HG03520 (cell line): Measurements from ENCODE around the gene TENM4.
"Not testable (repeated sequence)": the region's sequence is repeated elsewhere in the genome, so short reads cannot be mapped to it uniquely, and the experiment has no call there.

Experiments used
- ATAC-seq: cut with Tn5 transposase; IDR thresholded peaks from one replicate; pipeline ENCODE4 v1.9.1; 2021; ENCODE audit warnings: mild to moderate bottlenecking, moderate library complexity; ENCODE audit not compliant: unreplicated experiment

The TENM4 gene

DNA sequence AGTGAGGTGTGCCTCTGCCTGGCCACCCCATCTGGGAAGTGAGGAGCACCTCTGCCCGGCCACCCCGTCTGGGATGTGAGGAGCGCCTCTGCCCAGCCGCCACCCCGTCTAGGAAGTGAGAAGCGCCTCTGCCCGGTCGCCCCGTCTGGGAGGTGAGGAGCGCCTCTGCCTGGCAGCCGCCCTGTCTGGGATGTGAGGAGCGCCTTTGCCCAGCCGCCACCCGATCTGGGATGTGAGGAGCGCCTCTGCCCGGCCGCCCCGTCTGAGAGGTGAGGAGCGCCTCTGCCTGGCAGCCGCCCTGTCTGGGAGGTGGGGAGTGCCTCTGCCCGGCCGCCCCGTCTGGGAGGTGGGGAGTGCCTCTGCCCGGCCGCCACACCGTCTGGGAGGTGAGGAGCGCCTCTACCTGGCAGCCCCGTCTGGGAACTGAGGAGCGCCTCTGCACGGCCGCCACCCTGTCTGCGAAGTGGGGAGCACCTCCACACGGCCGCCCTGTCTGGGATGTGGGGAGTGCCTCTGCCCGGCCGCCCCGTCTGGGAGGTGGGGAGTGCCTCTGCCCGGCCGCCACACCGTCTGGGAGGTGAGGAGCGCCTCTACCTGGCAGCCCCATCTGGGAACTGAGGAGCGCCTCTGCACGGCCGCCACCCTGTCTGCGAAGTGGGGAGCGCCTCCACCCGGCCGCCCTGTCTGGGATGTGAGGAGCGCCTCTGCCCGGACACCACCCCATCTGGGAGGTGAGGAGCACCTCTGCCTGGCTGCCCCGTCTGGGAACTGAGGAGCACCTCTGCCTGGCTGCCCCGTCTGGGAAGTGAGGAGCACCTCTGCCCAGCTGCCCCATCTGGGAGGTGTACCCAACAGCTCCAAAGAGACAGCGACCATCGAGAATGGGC is 561.5 kb downstream of the TENM4 start:
- not testable (repeated sequence) for ATAC-seq

DNA sequence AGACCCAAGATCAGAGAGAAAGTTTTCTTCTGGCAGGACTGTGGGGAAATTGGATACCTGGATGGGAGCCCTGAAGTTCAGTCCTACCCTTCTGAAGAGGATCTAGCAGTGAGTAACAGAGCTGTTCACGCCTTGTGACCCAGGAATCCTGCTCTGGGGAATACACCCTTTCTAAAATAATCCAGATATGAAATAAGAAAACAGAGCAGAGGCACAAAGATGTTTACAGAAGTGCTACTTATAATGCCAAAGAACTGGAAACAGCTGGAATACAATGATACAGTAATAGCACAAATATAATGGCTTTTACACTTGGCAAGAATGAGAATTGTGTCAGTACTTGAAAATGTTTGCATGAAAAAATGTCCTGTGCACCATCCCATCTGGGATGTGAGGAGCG is 562.2 kb downstream of the TENM4 start:
- no peak for ATAC-seq

DNA sequence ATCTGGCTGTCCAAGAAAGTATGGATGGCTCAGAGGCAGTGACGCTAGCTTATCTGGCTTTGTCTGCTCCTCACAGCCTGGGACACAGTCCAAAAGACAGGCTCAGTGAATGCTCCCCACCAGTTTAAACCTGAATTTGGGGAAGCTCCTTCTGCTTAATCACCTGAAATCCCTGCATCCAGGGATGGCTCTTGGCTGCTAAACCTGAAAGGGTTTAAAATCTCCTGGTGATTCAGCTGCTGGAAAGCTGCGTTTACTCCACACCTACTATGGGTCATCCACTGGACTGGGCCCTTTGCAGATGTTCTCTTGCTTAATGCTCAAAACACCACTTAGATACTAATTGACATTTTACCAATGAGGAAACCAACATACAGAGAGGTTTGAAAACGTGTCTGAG is 564.2 kb downstream of the TENM4 start:
- ATAC-seq: no peak

DNA sequence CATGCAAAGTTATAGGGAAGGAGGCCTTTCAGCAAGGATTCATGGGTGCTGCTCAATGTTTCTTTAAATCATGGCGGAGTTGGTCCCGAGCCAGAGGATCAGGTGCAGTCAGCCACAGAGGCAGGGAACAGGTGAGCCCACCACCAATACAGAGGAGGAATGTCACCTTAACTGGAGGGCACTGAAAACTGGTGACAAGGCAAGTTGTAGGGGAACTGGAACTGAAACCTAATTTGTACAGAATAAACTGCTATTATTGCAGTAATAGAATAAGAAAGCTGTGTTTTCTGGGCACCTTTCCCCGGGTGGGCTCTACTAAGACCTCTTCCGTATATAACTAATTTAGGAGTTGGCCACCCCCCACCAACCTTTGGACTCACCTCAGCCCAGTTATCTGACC is 570.2 kb downstream of the TENM4 start:
- ATAC-seq: no peak

DNA sequence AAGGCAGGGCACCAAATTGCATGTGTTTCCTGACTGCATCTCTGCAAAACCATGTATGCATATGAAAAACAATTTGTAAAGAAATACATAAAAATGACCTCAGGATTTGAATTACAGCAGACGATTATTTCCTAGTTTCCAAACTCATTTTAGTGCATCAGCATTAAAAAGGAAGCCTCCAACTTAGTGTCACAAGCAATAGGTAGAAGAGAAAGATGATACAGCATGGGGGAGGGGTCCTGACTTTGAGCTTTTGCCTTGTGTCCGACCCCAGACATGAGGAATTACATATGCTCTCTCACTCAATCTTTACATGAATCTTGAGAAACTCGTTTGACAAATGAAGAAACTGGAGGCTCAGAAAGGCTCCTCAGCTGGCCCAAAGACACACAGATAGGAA is 571.5 kb downstream of the TENM4 start:
- ATAC-seq: no peak

DNA sequence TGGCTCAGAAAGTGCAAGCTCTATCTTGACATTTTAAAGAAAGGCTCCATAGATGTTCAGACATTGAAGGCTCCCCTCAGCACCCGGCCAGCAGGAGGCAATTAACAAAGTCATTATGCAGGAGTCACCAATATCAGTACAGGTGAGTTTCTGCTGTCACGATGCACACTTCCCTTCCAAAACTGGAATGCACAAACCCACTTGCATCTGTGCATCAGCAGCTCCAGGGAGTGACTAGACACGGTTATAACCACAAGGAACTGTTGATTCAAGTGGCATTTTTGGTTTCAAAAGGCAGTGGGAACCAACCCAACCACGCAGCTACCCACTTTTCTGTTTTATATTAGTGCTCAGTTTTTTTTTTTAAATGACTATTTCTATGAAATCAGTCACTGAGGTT is 572.3 kb downstream of the TENM4 start:
- ATAC-seq: no peak

DNA sequence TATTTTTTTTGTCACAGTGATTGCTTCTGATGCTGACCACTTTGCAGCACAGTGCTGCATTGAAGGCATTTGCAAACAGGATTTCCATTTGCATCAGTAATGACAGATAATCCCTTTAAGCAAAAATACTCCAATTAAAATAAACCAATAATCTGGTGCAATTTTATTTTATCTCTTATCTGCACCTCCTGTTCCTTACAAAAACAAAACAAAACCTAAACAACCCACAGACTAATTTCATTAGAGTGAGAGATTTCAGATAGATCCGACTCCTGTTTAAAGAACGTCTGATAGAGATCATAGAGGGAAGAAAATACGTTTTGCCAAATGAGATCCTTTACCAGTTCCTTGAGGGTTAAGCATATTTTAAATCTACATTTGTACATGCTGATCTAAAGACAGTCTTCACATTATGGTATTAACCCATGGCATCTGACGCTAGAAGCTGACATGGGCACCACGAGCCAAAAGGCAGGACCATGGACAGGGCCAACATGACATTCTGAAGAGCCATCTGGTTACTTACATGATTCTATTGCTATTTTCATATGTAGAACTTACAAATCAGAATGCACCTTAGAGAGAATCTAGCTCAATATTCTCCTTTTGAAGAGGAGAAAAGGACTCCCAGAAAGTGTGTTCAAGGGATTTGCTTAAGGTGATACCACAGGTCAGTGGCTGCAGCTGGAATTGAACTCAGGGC is 580.0 kb downstream of the TENM4 start:
- ATAC-seq: no peak

DNA sequence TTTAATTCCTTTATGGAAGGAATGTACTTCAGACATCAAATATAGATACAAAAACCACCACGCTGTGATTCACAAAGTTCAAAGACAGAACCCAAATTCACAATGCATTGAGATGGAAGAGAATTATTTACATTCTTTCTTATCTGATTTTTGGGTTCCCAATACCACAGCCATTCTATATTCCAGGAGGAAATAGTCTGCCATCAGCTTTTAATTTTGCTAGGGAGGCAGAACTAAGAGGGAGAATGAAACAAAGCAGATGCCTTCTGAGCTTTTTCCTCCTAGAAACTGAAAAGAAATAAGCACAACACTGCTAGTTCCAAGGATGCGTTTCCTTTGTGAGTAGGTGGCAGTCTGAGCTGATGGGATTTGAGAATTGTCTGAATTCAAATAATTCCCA is 583.1 kb downstream of the TENM4 start:
- ATAC-seq: no peak

DNA sequence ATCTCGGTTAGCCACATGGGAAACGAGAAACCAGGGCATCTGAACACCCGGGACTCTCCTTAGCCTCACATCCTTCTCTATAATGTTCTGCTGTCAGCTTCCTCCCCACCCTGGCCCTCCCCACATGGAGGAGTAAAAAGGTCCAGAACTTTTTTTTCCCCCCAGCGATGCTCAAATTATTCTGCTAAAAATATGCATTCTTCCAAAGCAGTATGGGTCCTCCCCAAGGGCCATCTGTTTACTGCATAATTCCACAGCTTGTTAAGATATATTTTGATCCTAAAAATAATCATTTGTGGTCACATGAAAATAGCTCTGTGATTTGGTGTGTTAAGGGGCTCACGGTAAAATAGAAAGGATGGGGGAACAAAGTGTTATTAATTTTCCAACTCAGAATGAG is 584.6 kb downstream of the TENM4 start:
- ATAC-seq: no peak

DNA sequence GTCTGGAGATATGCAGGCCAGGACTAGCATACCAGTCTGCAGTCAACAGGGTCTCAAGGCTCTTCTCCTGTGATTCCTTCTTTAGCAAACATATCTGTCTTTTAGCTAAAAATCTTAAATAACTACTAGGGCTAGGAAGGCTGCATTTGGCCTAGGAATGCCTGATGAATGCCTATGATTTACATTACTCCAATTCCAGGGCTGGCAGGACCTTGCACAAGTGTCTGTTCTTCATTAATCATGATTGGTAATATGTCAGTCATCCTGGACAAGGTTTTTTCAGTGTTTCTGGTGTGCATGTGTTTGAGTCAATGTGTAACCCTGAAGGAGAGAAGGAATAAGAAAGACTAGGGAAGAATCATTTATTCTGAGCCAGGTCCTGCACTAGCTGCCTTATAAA is 585.7 kb downstream of the TENM4 start:
- no peak for ATAC-seq

DNA sequence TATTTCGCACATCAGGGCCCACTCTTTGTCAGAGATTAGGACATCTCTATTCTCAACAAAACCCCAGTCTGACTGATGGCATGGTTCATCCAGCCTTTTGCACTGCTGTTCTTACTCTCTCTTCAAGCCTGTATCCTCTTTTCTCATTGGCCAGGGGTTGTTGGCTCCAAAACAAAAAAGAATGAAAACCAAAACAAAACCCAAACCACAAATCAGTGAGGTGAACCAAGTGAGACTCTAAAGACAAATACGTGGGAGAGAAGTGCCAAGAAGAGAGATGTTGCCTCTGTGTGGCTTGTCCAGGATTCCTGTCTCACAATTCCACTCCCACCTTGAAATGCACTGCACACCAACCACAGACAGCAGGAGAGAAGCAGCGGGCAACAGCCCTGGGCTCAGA is 587.3 kb downstream of the TENM4 start:
- no peak for ATAC-seq

DNA sequence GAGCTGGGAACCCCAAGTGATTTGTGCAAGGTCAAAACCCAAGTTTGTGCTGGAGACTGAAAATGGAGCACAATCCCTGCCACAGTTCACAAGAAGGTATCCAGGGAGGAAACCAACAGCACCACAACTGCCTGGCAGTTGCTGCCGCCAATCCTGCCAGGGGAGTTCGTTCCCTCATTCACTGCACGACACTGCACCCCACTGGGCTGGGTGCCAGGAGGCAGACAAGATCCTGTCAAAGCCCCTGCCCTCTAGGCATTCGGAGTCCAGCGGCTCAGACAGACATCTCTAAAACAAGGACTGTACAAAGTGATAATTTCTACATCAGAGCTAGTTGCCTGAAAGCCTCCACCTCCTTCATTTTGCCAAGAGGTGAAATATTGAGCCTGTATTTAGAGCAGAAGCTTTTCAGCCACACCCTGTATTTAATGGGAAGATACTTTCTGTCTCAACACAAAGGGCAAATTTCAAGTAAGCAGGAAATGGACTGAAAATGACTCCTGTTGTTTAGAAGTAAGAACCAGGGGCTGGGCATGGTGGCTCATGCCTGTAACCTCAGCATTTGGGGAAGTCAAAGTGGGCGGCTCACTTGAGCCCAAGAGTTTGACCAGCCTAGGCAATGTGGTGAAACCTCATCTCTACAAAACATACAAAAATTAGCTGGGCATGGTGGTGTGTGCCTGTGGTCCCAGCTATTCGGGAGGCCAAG is 588.8 kb downstream of the TENM4 start:
- no peak for ATAC-seq

DNA sequence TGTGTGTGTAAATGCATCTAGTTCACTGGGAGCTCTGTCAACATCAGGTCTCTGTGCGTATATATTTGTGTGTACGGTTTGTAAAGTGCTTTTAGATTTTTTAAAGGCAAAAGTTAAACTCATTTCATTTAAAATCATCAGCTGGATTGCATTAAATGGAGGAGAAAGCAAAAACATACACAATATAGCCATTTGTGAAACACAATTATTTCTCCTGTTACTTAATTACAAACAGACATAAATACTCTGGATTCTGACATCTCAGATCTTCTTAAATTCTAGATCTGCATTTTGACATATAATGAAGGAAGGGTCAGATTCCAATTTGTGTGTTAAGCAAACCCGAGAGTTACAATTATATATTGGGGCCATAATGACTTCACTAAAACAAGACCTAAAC is 590.8 kb downstream of the TENM4 start:
- ATAC-seq: no peak

DNA sequence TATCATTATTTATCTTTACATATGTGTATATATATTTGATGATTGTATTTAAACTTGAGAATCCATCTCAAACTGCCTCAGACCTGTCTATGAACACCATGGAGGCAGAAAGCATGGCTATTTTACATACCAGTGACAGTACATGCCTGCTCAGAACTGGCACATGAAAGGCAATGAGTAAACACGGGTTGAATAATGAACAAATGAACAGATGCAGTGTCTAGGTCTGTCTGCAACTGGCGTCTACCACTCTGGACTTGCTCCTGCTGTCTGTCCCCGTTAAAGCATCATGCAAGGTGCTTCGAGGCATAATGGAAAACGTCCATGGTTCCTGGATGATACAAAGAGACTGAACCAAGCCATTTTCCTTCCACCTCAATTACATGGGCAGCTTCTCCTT is 594.6 kb downstream of the TENM4 start:
- ATAC-seq: no peak

DNA sequence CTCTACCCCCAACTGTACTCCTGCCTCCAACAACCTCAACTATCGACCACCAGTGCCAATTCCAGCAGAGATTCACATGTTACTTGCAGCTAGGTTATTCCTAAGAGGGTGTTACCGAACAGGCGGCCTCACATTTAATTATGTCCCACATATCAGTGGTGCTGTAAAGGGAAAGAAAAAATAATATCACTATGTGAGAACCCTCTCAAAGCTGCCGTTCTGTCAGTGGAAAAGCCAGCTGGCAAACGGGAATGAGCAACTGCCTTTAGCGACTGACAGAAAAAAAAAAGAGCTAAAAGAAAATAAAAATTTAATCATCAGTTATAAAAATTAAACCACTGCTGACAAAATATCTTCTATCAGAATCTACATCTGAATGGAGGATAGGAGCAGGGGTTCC is 595.3 kb downstream of the TENM4 start:
- no peak for ATAC-seq

DNA sequence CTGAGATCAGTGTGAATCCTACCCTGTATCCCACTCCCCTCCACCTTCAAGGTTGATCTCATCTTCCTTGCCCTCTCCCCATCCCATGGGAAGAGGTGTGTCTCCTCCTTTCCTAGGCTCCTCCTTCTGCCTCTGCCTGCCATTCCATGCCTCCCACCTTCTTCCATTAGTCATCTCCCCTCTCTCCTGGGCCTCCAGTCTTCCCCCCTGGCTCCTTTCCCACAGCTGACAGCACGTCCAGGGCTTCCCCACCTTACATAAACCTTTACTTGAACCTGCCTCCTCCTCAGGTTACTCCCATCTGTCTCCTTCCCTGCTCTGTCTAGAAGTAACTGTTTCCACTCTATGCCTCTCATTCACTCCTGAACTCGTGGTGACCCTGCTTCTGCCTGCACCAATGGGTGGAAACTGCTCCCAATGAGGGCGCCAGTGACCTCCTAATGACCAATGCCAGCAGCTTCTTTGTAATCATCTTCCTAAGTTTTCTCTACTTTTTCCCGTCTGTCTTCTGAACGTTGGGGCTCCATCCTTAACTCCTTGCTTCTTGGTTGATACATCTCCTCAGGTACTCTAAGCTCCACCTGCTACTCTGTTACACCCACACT is 599.3 kb downstream of the TENM4 start:
- no peak for ATAC-seq

DNA sequence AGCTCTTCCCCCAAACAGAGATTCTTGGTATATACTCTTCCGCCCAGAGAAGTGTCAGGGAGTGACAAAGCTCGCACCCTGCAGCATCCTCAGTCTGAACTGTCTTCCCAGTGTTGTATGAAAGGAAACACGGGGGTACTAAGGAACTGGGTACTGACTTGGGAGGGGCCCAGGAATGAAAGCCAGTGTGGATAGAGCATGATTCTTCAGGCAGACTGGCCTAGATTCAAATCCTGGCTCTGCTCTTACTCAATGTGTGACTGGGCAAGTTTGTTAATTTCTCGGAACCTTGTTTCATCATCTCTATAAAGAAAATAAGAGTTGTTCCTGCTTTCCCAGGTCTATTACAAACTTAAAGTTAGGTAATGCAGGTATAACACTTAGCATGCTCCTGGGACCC is 600.2 kb downstream of the TENM4 start:
- ATAC-seq: no peak

DNA sequence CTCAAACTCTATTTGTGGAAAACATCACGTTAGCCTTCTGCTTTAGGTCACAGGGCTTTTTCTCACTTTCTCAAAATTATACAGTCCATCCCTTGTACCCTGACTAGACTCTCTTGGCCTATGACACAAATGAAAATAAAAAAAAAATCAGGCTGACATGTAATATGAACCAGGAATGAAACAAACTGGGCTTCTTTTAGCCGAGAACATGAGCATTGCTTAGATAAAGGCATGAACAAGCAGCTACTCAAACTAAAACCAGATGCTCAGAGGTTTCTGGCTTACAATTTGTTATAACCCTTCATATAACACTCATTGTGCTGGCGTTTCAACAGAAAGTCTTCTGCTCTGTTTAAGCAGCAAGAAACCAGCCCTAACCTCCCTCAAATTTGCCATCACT is 600.6 kb downstream of the TENM4 start:
- no peak for ATAC-seq

DNA sequence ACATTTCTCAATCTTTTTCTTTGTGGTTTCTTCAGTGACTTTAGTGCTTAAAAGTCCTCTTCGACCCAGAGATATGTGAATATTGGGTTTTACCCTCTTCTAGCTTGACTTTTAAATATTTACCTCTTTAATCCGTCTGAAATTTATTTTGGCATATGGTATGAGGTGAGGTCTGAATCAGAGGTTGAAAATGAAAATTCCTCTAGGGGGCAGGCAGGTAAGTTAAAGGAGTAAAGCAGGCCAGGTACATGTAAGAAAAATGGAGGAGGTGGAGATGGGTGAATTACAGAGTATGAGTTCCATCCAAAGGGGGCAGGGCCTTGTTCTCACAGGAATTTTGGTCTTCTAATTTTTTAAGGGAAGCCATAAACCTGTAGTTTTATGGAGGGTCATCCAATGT is 602.4 kb downstream of the TENM4 start:
- no peak for ATAC-seq

DNA sequence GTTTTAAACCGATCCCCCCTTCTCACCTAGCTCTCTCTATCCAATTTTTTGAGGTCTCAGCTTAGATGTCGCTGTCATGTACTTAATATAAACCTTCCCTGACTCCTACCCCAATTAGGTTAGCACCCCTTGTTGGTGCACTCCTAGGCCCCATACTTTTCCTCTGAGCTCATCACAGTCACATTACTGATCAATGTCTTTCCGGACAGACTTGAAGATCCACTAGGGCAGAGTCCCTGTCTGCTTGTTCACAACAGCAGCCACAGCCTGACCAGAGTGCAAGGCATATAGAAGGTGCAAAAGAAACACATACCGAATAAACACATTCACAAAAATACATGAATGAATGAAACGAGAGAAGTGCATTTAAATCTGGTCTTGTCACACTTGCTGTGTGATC is 605.2 kb downstream of the TENM4 start:
- ATAC-seq: no peak

DNA sequence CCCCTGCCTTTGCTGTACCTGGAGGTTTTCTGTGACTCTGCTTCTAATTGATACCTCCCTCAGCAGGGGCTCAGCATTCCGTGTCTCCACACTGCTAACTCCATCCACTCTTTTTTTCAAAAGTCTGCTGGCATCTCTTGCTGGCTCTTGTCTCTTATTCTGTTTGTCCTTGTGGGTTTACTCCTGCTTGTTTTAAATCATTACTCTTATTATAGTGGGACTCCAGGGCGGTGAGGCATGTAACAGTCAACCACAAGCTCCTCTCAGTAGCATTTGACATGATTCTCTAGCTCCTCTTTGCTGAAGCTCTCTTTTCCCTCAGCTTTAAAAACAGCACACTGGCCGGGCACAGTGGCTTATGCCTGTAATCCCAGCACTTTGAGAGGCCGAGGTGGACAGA is 605.9 kb downstream of the TENM4 start:
- ATAC-seq: no peak
